CD4-positive, alpha-beta T cell (primary cell): ENCODE measurements around the gene ADH6. TPM values are rescaled to one million over a fixed set of nuclear protein-coding genes. Genes with fewer than 3 reads are reported as not detected.

Source experiments
- ATAC-seq: fragments of 200-7000 bp; cut with Tn5 transposase; one replicate; pipeline ENCODE4 v1.10.0; 2022; ENCODE audit warnings: mild to moderate bottlenecking; ENCODE audit not compliant: poor library complexity
- CTCF ChIA-PET: fragments of 350-600 bp; sonication (Branson Sonifier 250); formaldehyde crosslinking; loops from one replicate; lab custom pipeline; 2021; ENCODE audit warnings: antibody characterized with exemption, inconsistent platforms; lab: Charles Lee
- POLR2A ChIA-PET: fragments of 350-600 bp; sonication (Branson Sonifier 250); formaldehyde crosslinking; loops from one replicate; lab custom pipeline; 2021; ENCODE audit warnings: antibody characterized with exemption, inconsistent platforms; lab: Charles Lee
- DNase-seq, 14 experiments: peaks; one replicate each; pipeline ENCODE4 v3.0.0-alpha.2; 2013 to 2020; ENCODE audit warnings: mixed read lengths in 2 of 14
- H3K27ac ChIP-seq, 2 donors: one replicate each; pipeline versions ENCODE4 v1.5.1 to v1.7.0; 2013; ENCODE audit warnings: low read length in 2 of 2, low read depth in 1 of 2, mild to moderate bottlenecking in 1 of 2
- H3K27me3 ChIP-seq, 2 experiments: 1 replicate in 1 of 2; 2 replicates in 1 of 2; pipeline versions ENCODE4 v1.6.1 to v1.7.0; 2013; ENCODE audit warnings: low read length in 2 of 2, control low read depth in 1 of 2, mild to moderate bottlenecking in 1 of 2, moderate library complexity in 1 of 2; ENCODE audit not compliant: insufficient read depth in 2 of 2, control insufficient read depth in 1 of 2
- H3K36me3 ChIP-seq: one replicate; pipeline ENCODE4 v1.6.1; 2013; ENCODE audit warnings: low read length, control low read depth; ENCODE audit not compliant: insufficient read depth
- H3K4me1 ChIP-seq: one replicate; pipeline ENCODE4 v1.6.1; 2013; ENCODE audit warnings: low read length, control low read depth; ENCODE audit not compliant: insufficient read depth
- H3K4me3 ChIP-seq: one replicate; pipeline ENCODE4 v1.5.1; 2013; ENCODE audit warnings: mild to moderate bottlenecking, low read length, moderate library complexity
- H3K9me3 ChIP-seq, 2 experiments: 1 replicate in 1 of 2; 2 replicates in 1 of 2; pipeline versions ENCODE4 v1.6.1 to v1.7.0; 2013; ENCODE audit warnings: low read length in 2 of 2, mild to moderate bottlenecking in 2 of 2, control low read depth in 1 of 2, moderate library complexity in 1 of 2; ENCODE audit not compliant: control insufficient read depth in 1 of 2, insufficient read depth in 1 of 2
- H3K27ac Mint-ChIP-seq: one replicate; pipeline ENCODE4 v1.8.0; 2020; ENCODE audit warnings: mixed read lengths
- H3K27me3 Mint-ChIP-seq: one replicate; pipeline ENCODE4 v1.8.0; 2021; ENCODE audit warnings: mixed read lengths
- H3K36me3 Mint-ChIP-seq: one replicate; pipeline ENCODE4 v1.8.0; 2021; ENCODE audit warnings: low read depth, mixed read lengths
- H3K4me1 Mint-ChIP-seq: one replicate; pipeline ENCODE4 v1.8.0; 2021; ENCODE audit warnings: low read depth, mixed read lengths
- H3K4me3 Mint-ChIP-seq: one replicate; pipeline ENCODE4 v1.8.0; 2020; ENCODE audit warnings: mild to moderate bottlenecking, mixed read lengths
- H3K9me3 Mint-ChIP-seq: one replicate; pipeline ENCODE4 v1.8.0; 2020; ENCODE audit warnings: mixed read lengths
- CTCF ChIP-seq: fragments of 200-600 bp; IDR thresholded peaks from one replicate; pipeline ENCODE4 v1.8.0; 2022; ENCODE audit warnings: antibody characterized with exemption, mild to moderate bottlenecking
- intact Hi-C, 2 experiments: fragments of 100-400 bp; cut with DNase I in 1 of 2; cut with micrococcal nuclease in 1 of 2; formaldehyde crosslinking; loops; one replicate each; pipeline versions ENCODE4 v1.15.1 to v1.9.0; 2023 to 2025; cut with DNase I, micrococcal nuclease
- total RNA-seq, 174 experiments: library from RNA in 2 of 174; stranded (reverse) in 2 of 174; gene quantifications; one replicate each; pipeline ENCODE4 v1.2.3 and lab custom pipeline; 2021 to 2026

The ADH6 gene
- total RNA-seq, 2 experiments from 2014 or later, result not detected

GRCh38 chr4:99185581-99185980, 33.5 kb downstream of the ADH6 start:
- ChIA-PET POLR2A (no interaction called here), CTCF (no interaction called here)
- Histone ChIP-seq H3K27me3 (no peaks in the 10 kb centered on the region), H3K9me3 (peaks cover 0 to 8% of the 10 kb centered on the region in 2 experiments), H3K4me1 (no peaks in the 10 kb centered on the region), H3K4me3 (no peak overlapping the region), H3K36me3 (no peaks in the 10 kb centered on the region), H3K27ac (no peak overlapping the region)
- ATAC-seq (no peak), DNase-seq (no peak)
- H3K4me1 Mint-ChIP-seq, result no peaks in the 10 kb centered on the region
- peaks cover 15% of the 10 kb centered on the region for H3K36me3 Mint-ChIP-seq
- no peak for TF ChIP-seq CTCF
- intact Hi-C loops, result no loop called here
- peaks cover 19% of the 10 kb centered on the region for H3K9me3 Mint-ChIP-seq
- H3K4me3 Mint-ChIP-seq, result no peak overlapping the region
- no peaks in the 10 kb centered on the region for H3K27me3 Mint-ChIP-seq
- H3K27ac Mint-ChIP-seq, result no peak overlapping the region

GRCh38 chr4:99180382-99181070, 38.5 kb downstream of the ADH6 start:
- DNase-seq, result no peak
- no peak for ATAC-seq
- peaks cover 32% of the 10 kb centered on the region for H3K36me3 Mint-ChIP-seq
- H3K4me3 ChIP-seq, result no peak overlapping the region
- no peaks in the 10 kb centered on the region for H3K27me3 Mint-ChIP-seq
- no peaks in the 10 kb centered on the region for H3K4me1 ChIP-seq
- H3K4me3 Mint-ChIP-seq, result no peak overlapping the region
- intact Hi-C loops, result no loop called here
- no peaks in the 10 kb centered on the region for H3K36me3 ChIP-seq
- H3K4me1 Mint-ChIP-seq, result no peaks in the 10 kb centered on the region
- H3K27me3 ChIP-seq, result no peaks in the 10 kb centered on the region
- H3K27ac Mint-ChIP-seq, result no peak overlapping the region
- ChIA-PET POLR2A (no interaction called here), CTCF (no interaction called here)
- H3K9me3 Mint-ChIP-seq, result peaks cover 12% of the 10 kb centered on the region
- no peak for TF ChIP-seq CTCF
- H3K27ac ChIP-seq, result no peak overlapping the region
- H3K9me3 ChIP-seq, result peaks cover 0 to 4% of the 10 kb centered on the region in 2 experiments

GRCh38 chr4:99179626-99180025, 39.4 kb downstream of the ADH6 start:
- H3K9me3 Mint-ChIP-seq, result peaks cover 14% of the 10 kb centered on the region
- Histone ChIP-seq H3K27me3 (no peaks in the 10 kb centered on the region), H3K4me3 (no peak overlapping the region), H3K36me3 (no peaks in the 10 kb centered on the region), H3K9me3 (peaks cover 0 to 4% of the 10 kb centered on the region in 2 experiments), H3K4me1 (no peaks in the 10 kb centered on the region), H3K27ac (no peak overlapping the region)
- ChIA-PET CTCF (no interaction called here), POLR2A (no interaction called here)
- intact Hi-C loops, result no loop called here
- peaks cover 37% of the 10 kb centered on the region for H3K36me3 Mint-ChIP-seq
- ATAC-seq, result no peak
- peaks cover 5% of the 10 kb centered on the region for H3K27me3 Mint-ChIP-seq
- H3K4me1 Mint-ChIP-seq, result no peaks in the 10 kb centered on the region
- no peak for DNase-seq
- no peak for TF ChIP-seq CTCF
- H3K4me3 Mint-ChIP-seq, result no peak overlapping the region
- no peak overlapping the region for H3K27ac Mint-ChIP-seq
